Adipose tissue (tissue), 3 donors: ENCODE data around the gene USP25. TPM values are rescaled to one million over a fixed set of nuclear protein-coding genes. Genes with fewer than 3 reads are reported as not detected.

ENCODE experiments used
- H3K27ac ChIP-seq: one replicate; pipeline ENCODE4 v1.5.1; 2013; ENCODE audit warnings: low read depth, low read length
- WGBS, 3 donors: extraction: QIAGEN DNeasy Blood & Tissue Kit; methylation state at CpG; one replicate each; pipeline ENCODE4 v1.1.7; 2013; 5-methylcytosine and 5-hydroxymethylcytosine counted together
- polyA plus RNA-seq, 3 donors: library from polyadenylated mRNA; stranded (reverse); fragments of 200-250 nt; gene quantifications; one replicate each; pipeline ENCODE4 v1.2.3, GENCODE V29; 2013
- donor health status: healthy with polysubstance abuse.
- donor health status: Bipolar disorder and iron deficiency.
- donor health status: healthy.

The USP25 gene
- polyA plus RNA-seq, 3 donors = 7.8 to 18.6 (median 15.4) TPM

GRCh38 chr21:15839026-15839425, 109.2 kb downstream of the USP25 start:
- no peak overlapping the region for H3K27ac ChIP-seq
- WGBS, 3 donors = 97 to 100% (median 99%) methylated on average over 2 of the region's 2 CpGs

- 84 to 90% (median 90%) methylated on average over 2 of the region's 2 CpGs for WGBS, 3 donors
Observed at GRCh38 chr21:15839601-15840000, 109.8 kb downstream of the USP25 start.

GRCh38 chr21:15840406-15840805, 110.6 kb downstream of the USP25 start:
- no peak overlapping the region for H3K27ac ChIP-seq
- WGBS, 3 donors = 84 to 94% (median 89%) methylated on average over 3 of the region's 3 CpGs

More at GRCh38 chr21:15839601-15840000, 109.8 kb downstream of the USP25 start:
- H3K27ac ChIP-seq = no peak overlapping the region

GRCh38 chr21:15841856-15842564, 112.2 kb downstream of the USP25 start:
- no peak overlapping the region for H3K27ac ChIP-seq
- 68 to 84% (median 83%) methylated on average over 3 of the region's 3 CpGs for WGBS, 3 donors

GRCh38 chr21:15842565-15842880, 112.7 kb downstream of the USP25 start:
- H3K27ac ChIP-seq = no peak overlapping the region
- WGBS, 3 donors = 97 to 98% (median 97%) methylated on average over 2 of the region's 2 CpGs

GRCh38 chr21:15843766-15844165, 114.0 kb downstream of the USP25 start:
- WGBS, 3 donors = 97 to 100% (median 98%) methylated on average over 1 of the region's 1 CpG
- H3K27ac ChIP-seq = no peak overlapping the region

- no peak overlapping the region for H3K27ac ChIP-seq
- 48 to 87% (median 82%) methylated on average over 4 of the region's 4 CpGs for WGBS, 3 donors
Observed at GRCh38 chr21:15848634-15849560, 119.1 kb downstream of the USP25 start.

GRCh38 chr21:15849927-15850326, 120.1 kb downstream of the USP25 start:
- H3K27ac ChIP-seq = no peak overlapping the region

GRCh38 chr21:15850645-15851044, 120.9 kb downstream of the USP25 start:
- WGBS, 3 donors = 20 to 79% (median 64%) methylated on average over 1 of the region's 1 CpG

More at GRCh38 chr21:15849927-15850326, 120.1 kb downstream of the USP25 start:
- WGBS, 3 donors = 90 to 95% (median 93%) methylated on average over 2 of the region's 2 CpGs

GRCh38 chr21:15852146-15852545, 122.4 kb downstream of the USP25 start:
- 40 to 86% (median 85%) methylated on average over 3 of the region's 3 CpGs for WGBS, 3 donors
- H3K27ac ChIP-seq = no peak overlapping the region

More at GRCh38 chr21:15850645-15851044, 120.9 kb downstream of the USP25 start:
- H3K27ac ChIP-seq = no peak overlapping the region

GRCh38 chr21:15853126-15853525, 123.3 kb downstream of the USP25 start:
- 97 to 99% (median 98%) methylated on average over 3 of the region's 3 CpGs for WGBS, 3 donors

GRCh38 chr21:15856813-15857212, 127.0 kb downstream of the USP25 start:
- WGBS, 3 donors = 85 to 94% (median 94%) methylated on average over 1 of the region's 1 CpG
- H3K27ac ChIP-seq = no peak overlapping the region

More at GRCh38 chr21:15853126-15853525, 123.3 kb downstream of the USP25 start:
- no peak overlapping the region for H3K27ac ChIP-seq

- H3K27ac ChIP-seq = no peak overlapping the region
- 33 to 69% (median 35%) methylated on average over 2 of the region's 2 CpGs for WGBS, 3 donors
Observed at GRCh38 chr21:15857740-15858139, 128.0 kb downstream of the USP25 start.

GRCh38 chr21:15860541-15860940, 130.8 kb downstream of the USP25 start:
- H3K27ac ChIP-seq = no peak overlapping the region

- 87 to 99% (median 97%) methylated on average over 4 of the region's 4 CpGs for WGBS, 3 donors
- H3K27ac ChIP-seq = no peak overlapping the region
Observed at GRCh38 chr21:15868940-15869339, 139.2 kb downstream of the USP25 start.

GRCh38 chr21:15870819-15871218, 141.0 kb downstream of the USP25 start:
- no peak overlapping the region for H3K27ac ChIP-seq
- 86 to 92% (median 88%) methylated on average over 4 of the region's 4 CpGs for WGBS, 3 donors

GRCh38 chr21:15872236-15872635, 142.5 kb downstream of the USP25 start:
- no peak overlapping the region for H3K27ac ChIP-seq
- WGBS, 3 donors = 89 to 96% (median 96%) methylated on average over 4 of the region's 4 CpGs

GRCh38 chr21:15874615-15875014, 144.8 kb downstream of the USP25 start:
- WGBS, 3 donors = 90 to 97% (median 94%) methylated on average over 5 of the region's 5 CpGs
- H3K27ac ChIP-seq = no peak overlapping the region

GRCh38 chr21:15875286-15875685, 145.5 kb downstream of the USP25 start:
- no peak overlapping the region for H3K27ac ChIP-seq
- 79 to 94% (median 92%) methylated on average over 3 of the region's 3 CpGs for WGBS, 3 donors
